ENCODE results near the gene ABCG1. TPM values are rescaled to one million over a fixed set of nuclear protein-coding genes. Genes with fewer than 3 reads are reported as not detected.

Gene ABCG1
- total RNA-seq, 1 donor from 2014 or later: 1.9 TPM

- H3K27me3 ChIP-seq: no peaks in the 10 kb centered on the region
- H3K4me3 ChIP-seq: no peak overlapping the region
- no peak overlapping the region for H3K27ac ChIP-seq
- DNase-seq (ENCODE audit: low spot score): no peak
- Mint-ChIP-seq H3K4me1 (peaks cover 17% of the 10 kb centered on the region), H3K27me3 (ENCODE audit: insufficient read depth, low read depth) (peaks cover 7% of the 10 kb centered on the region), H3K9me3 (peaks cover 5% of the 10 kb centered on the region), H3K4me3 (no peak overlapping the region), H3K27ac (no peak overlapping the region), H3K36me3 (no peaks in the 10 kb centered on the region)
- H3K9me3 ChIP-seq (ENCODE audit: low read depth): no peaks in the 10 kb centered on the region
- no peaks in the 10 kb centered on the region for H3F3A ChIP-seq (ENCODE audit: low read depth)
- no peak overlapping the region for H3K4me2 ChIP-seq
- H3K9ac ChIP-seq: no peak overlapping the region
- H3K4me1 ChIP-seq: no peaks in the 10 kb centered on the region
- no peaks in the 10 kb centered on the region for H3K36me3 ChIP-seq
- TF ChIP-seq EZH2 (IDR thresholded peaks at IDR 0.05): no peak
- TF ChIP-seq CTCF (IDR thresholded peaks at IDR 0.05): no peak
- TF ChIP-seq EZH2phosphoT487 (IDR thresholded peaks at IDR 0.05): no peak
- no peak overlapping the region for H2AFZ ChIP-seq (replicated peaks)
- no peaks in the 10 kb centered on the region for H4K20me1 ChIP-seq (ENCODE audit: low read depth)
- H3K79me2 ChIP-seq (ENCODE audit: low read depth): no peaks in the 10 kb centered on the region
Observed at GRCh38 chr21:42202321-42202720, 16.6 kb upstream of the ABCG1 start.

- no peaks in the 10 kb centered on the region for H3K9me3 ChIP-seq (ENCODE audit: low read depth)
- H3F3A ChIP-seq (ENCODE audit: low read depth): no peaks in the 10 kb centered on the region
- peaks cover under 1% of the 10 kb centered on the region for H3K4me1 ChIP-seq
- H4K20me1 ChIP-seq (ENCODE audit: low read depth): no peaks in the 10 kb centered on the region
- no peak overlapping the region for H3K4me3 Mint-ChIP-seq
- no peaks in the 10 kb centered on the region for H3K27me3 ChIP-seq
- no peak for DNase-seq (ENCODE audit: low spot score)
- no peak overlapping the region for H3K9ac ChIP-seq
- peaks cover 5% of the 10 kb centered on the region for H3K9me3 Mint-ChIP-seq
- H3K79me2 ChIP-seq (ENCODE audit: low read depth): no peaks in the 10 kb centered on the region
- H3K27ac ChIP-seq: no peak overlapping the region
- no peak overlapping the region for H2AFZ ChIP-seq (replicated peaks)
- H3K27me3 Mint-ChIP-seq (ENCODE audit: insufficient read depth, low read depth): peaks cover 7% of the 10 kb centered on the region
- no peaks in the 10 kb centered on the region for H3K36me3 ChIP-seq
- H3K36me3 Mint-ChIP-seq: no peaks in the 10 kb centered on the region
- no peak overlapping the region for H3K4me2 ChIP-seq
- H3K27ac Mint-ChIP-seq: no peak overlapping the region
- TF ChIP-seq EZH2 (IDR thresholded peaks at IDR 0.05) (no peak), CTCF (IDR thresholded peaks at IDR 0.05) (no peak)
- H3K4me1 Mint-ChIP-seq: peaks cover 17% of the 10 kb centered on the region
- no peak overlapping the region for H3K4me3 ChIP-seq
Observed at GRCh38 chr21:42203321-42203720, 15.6 kb upstream of the ABCG1 start.

- Histone ChIP-seq H3K79me2 (ENCODE audit: low read depth) (no peaks in the 10 kb centered on the region), H3K4me2 (no peak overlapping the region), H3K9ac (no peak overlapping the region), H3K9me3 (ENCODE audit: low read depth) (no peaks in the 10 kb centered on the region), H2AFZ (replicated peaks) (no peak overlapping the region), H3K27me3 (no peaks in the 10 kb centered on the region), H4K20me1 (ENCODE audit: low read depth) (no peaks in the 10 kb centered on the region), H3F3A (ENCODE audit: low read depth) (no peaks in the 10 kb centered on the region), H3K4me3 (no peak overlapping the region), H3K36me3 (no peaks in the 10 kb centered on the region), H3K27ac (no peak overlapping the region), H3K4me1 (peaks cover 7% of the 10 kb centered on the region)
- Mint-ChIP-seq H3K27me3 (ENCODE audit: insufficient read depth, low read depth) (peaks cover 7% of the 10 kb centered on the region), H3K36me3 (no peaks in the 10 kb centered on the region), H3K27ac (no peak overlapping the region), H3K9me3 (peaks cover 5% of the 10 kb centered on the region), H3K4me3 (no peak overlapping the region), H3K4me1 (peaks cover 18% of the 10 kb centered on the region)
- no peak for DNase-seq (ENCODE audit: low spot score)
- TF ChIP-seq EZH2 (IDR thresholded peaks at IDR 0.05): no peak
- no peak for TF ChIP-seq EZH2phosphoT487 (IDR thresholded peaks at IDR 0.05)
- TF ChIP-seq CTCF (IDR thresholded peaks at IDR 0.05): no peak
Observed at GRCh38 chr21:42203936-42204335, 15.0 kb upstream of the ABCG1 start.
